Measurements from ENCODE around the gene MS4A6A. TPM values are rescaled to one million over a fixed set of nuclear protein-coding genes. Genes with fewer than 3 reads are reported as not detected.
"Not testable (repeated sequence)": the region's sequence is repeated elsewhere in the genome, so short reads cannot be mapped to it uniquely, and the experiment has no call there.

MS4A6A gene
- total RNA-seq, 2 donors from 2014 or later = 5.9 to 24.9 TPM

DNA sequence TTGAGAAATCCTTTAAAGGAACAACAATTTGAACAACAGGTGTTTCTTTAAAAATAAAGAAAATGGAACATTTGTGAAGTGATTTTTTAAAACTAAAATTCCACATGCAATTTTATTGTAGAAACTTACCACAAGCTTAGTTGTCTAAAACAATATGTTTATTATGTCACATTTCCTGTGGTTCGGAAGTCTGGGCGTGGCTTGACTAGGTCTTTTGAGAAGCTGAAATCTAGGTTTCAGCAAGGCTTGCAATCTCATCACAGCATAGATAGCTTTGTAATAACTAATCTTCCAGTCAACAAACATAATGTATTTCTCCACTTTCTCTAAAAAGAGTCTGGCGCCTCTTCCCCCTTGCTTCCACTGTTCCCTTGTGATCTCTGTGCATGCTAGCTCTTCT lies 27.0 kb downstream of the MS4A6A start:
- ATAC-seq (no peak), DNase-seq (no peak)
- H3K36me3 ChIP-seq (replicated peaks in 1 of 2; ENCODE audit: insufficient read depth in 1 of 2, low read depth in 2 of 2) = no peaks in the 10 kb centered on the region
- WGBS, 2 donors = 65 to 77% methylated on average over 3 of the region's 3 CpGs
- no peaks in the 10 kb centered on the region for H3K9me3 ChIP-seq
- H3K4me1 ChIP-seq = no peaks in the 10 kb centered on the region
- TF ChIP-seq, protein P1, sequence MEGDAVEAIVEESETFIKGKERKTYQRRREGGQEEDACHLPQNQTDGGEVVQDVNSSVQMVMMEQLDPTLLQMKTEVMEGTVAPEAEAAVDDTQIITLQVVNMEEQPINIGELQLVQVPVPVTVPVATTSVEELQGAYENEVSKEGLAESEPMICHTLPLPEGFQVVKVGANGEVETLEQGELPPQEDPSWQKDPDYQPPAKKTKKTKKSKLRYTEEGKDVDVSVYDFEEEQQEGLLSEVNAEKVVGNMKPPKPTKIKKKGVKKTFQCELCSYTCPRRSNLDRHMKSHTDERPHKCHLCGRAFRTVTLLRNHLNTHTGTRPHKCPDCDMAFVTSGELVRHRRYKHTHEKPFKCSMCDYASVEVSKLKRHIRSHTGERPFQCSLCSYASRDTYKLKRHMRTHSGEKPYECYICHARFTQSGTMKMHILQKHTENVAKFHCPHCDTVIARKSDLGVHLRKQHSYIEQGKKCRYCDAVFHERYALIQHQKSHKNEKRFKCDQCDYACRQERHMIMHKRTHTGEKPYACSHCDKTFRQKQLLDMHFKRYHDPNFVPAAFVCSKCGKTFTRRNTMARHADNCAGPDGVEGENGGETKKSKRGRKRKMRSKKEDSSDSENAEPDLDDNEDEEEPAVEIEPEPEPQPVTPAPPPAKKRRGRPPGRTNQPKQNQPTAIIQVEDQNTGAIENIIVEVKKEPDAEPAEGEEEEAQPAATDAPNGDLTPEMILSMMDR (IDR thresholded peaks at IDR 0.05) = no peak
- no peak for TF ChIP-seq POLR2A (IDR thresholded peaks at IDR 0.05)
- H3K27ac ChIP-seq = no peak overlapping the region
- intact Hi-C loops (cut with DNase I) = no loop called here
- H3K27me3 ChIP-seq = no peaks in the 10 kb centered on the region
- no peak overlapping the region for H3K4me3 ChIP-seq

DNA sequence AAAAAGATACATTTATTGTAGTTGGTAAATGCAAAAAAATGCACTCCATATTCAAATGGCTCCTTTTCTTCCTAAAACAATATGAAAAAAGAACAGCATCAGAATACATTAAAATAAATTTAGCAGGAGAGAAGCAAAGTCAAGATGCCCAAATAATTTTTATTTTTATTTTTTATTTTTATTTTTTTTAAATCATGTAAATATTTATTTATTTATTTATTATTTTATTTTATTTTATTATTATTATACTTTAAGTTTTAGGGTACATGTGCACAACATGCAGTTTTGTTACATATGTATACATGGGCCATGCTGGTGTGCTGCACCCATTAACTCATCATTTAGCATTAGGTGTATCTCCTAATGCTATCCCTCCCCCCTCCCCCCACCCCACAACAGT lies 30.2 kb downstream of the MS4A6A start:
- H3K27ac ChIP-seq; H3K4me1 ChIP-seq; H3K36me3 ChIP-seq (replicated peaks in 1 of 2; ENCODE audit: insufficient read depth in 1 of 2, low read depth in 2 of 2); intact Hi-C loops (cut with DNase I); H3K27me3 ChIP-seq; DNase-seq; H3K9me3 ChIP-seq; H3K4me3 ChIP-seq; ATAC-seq: not testable (repeated sequence)

DNA sequence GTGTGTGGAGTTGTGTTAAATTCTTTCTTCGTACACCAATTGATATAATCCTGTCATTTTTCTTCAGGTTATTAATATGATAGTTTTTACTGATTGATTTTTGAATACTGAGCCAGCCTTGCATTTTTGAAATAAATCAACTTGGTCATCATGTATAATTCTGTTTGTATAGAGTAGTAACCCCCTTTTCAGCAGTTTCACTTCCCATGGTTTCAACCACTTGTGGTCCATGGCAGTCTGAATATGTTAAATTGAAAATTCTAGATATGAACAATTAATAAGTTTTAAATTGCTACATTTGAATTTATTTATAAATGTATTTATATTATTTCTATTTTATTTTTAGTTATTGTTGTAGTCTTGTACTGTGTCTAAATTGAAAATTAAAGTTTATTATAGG lies 32.6 kb downstream of the MS4A6A start:
- Histone ChIP-seq H3K36me3 (replicated peaks in 1 of 2; ENCODE audit: insufficient read depth in 1 of 2, low read depth in 2 of 2) (no peaks in the 10 kb centered on the region), H3K27me3 (no peaks in the 10 kb centered on the region), H3K4me3 (no peak overlapping the region), H3K9me3 (no peaks in the 10 kb centered on the region), H3K27ac (no peak overlapping the region), H3K4me1 (no peaks in the 10 kb centered on the region)
- no peak for ATAC-seq
- 57 to 64% methylated on average over 1 of the region's 1 CpG for WGBS, 2 donors
- no peak for DNase-seq
- intact Hi-C loops (cut with DNase I) = no loop called here
- TF ChIP-seq, protein P1 (IDR thresholded peaks at IDR 0.05) = no peak

DNA sequence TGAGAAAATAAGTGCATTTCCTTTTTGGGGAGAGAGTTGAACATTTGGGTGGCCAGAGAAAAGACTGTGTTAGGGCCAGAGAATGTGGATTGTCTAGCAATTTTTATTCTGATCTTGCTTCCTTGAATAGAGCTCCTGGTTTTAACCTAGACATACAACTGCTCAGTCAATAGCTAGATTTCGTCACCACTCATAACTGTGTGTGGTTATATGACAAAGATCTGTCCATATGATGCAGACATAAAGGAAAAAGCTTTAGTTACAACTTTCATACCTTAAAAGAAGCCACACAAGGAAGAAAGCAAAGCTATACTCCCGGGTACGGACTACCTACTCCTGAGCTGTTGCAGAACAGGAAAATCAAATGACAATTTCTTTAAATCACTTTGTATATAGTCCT lies 37.2 kb downstream of the MS4A6A start:
- intact Hi-C loops (cut with DNase I) = no loop called here
- Histone ChIP-seq H3K4me1 (no peaks in the 10 kb centered on the region), H3K27me3 (no peaks in the 10 kb centered on the region), H3K9me3 (no peaks in the 10 kb centered on the region), H3K27ac (no peak overlapping the region), H3K36me3 (replicated peaks in 1 of 2; ENCODE audit: insufficient read depth in 1 of 2, low read depth in 2 of 2) (no peaks in the 10 kb centered on the region), H3K4me3 (no peak overlapping the region)
- ATAC-seq (no peak), DNase-seq (no peak)
- WGBS, 2 donors = 80 to 86% methylated on average over 3 of the region's 3 CpGs
- TF ChIP-seq POLR2A (IDR thresholded peaks at IDR 0.05) = no peak
- TF ChIP-seq, protein P1 (IDR thresholded peaks at IDR 0.05) = no peak

DNA sequence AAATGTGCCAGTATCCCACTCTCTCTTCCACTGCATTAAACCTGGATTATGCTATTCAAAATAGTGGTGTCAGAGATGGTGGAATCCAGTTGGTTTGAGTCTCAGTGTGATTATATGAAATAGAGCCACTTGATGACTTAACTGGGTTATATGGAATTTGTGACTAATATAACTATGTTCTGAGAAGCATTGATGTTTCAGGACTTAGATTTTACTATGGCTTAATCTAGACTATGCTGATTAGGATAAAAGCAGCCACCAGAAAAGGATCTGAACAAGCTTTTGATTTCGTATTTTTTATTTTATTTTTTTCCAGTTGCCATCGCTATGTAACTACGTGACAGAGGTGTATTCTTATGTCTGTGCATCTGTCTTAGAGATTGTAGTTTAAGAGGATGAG lies 39.1 kb downstream of the MS4A6A start:
- Histone ChIP-seq H3K4me1 (no peaks in the 10 kb centered on the region), H3K4me3 (no peak overlapping the region), H3K27me3 (no peaks in the 10 kb centered on the region), H3K27ac (no peak overlapping the region), H3K36me3 (replicated peaks in 1 of 2; ENCODE audit: insufficient read depth in 1 of 2, low read depth in 2 of 2) (no peaks in the 10 kb centered on the region), H3K9me3 (no peaks in the 10 kb centered on the region)
- ATAC-seq (no peak), DNase-seq (no peak)
- intact Hi-C loops (cut with DNase I) = no loop called here
- no peak for TF ChIP-seq POLR2A (IDR thresholded peaks at IDR 0.05)
- TF ChIP-seq, protein P1 (IDR thresholded peaks at IDR 0.05) = no peak
- 89 to 92% methylated on average over 3 of the region's 3 CpGs for WGBS, 2 donors

All from body of pancreas (tissue), 4 donors.